Stimulated activated CD8-positive, alpha-beta memory T cell treated with anti-CD3 and anti-CD28 coated beads, Interleukin-15, amount 100 ng/mL, for 24 hours (primary cell): Measurements from ENCODE around the gene FASN.

Source experiments
- DNase-seq: peaks from one replicate; pipeline ENCODE4 v3.0.0-alpha.2; 2020; ENCODE audit warnings: low read depth

Gene FASN

GRCh38 chr17:82076018-82076784, 21.8 kb downstream of the FASN start:
- DNase-seq: no peak

- no peak for DNase-seq
Observed at GRCh38 chr17:82073446-82073845, 24.6 kb downstream of the FASN start.

GRCh38 chr17:82072827-82073226, 25.2 kb downstream of the FASN start:
- no peak for DNase-seq

GRCh38 chr17:82070611-82071010, 27.4 kb downstream of the FASN start:
- no peak for DNase-seq

GRCh38 chr17:82065638-82066303, 32.3 kb downstream of the FASN start, which contains the start of gene DUS1L:
DUS1L (minus strand) TSS chr17:82065804; CDS start chr17:82065059, 745 bp downstream.
- peak; percentile 68 for DNase-seq

- no peak for DNase-seq
Observed at GRCh38 chr17:82065193-82065637, 32.8 kb downstream of the FASN start.

- DNase-seq: no peak
Observed at GRCh38 chr17:82064433-82065192, 33.4 kb downstream of the FASN start.

GRCh38 chr17:82063424-82064415, 34.3 kb downstream of the FASN start:
- no peak for DNase-seq

GRCh38 chr17:82062984-82063368, 35.1 kb downstream of the FASN start:
- no peak for DNase-seq

GRCh38 chr17:82062076-82062983, 35.7 kb downstream of the FASN start:
- no peak for DNase-seq

GRCh38 chr17:82061047-82061925, 36.8 kb downstream of the FASN start:
- DNase-seq: no peak

- DNase-seq: no peak
Observed at GRCh38 chr17:82060614-82061013, 37.4 kb downstream of the FASN start.

GRCh38 chr17:82060001-82060380, 38.0 kb downstream of the FASN start:
- no peak for DNase-seq

GRCh38 chr17:82059272-82060000, 38.6 kb downstream of the FASN start:
- DNase-seq: no peak

- DNase-seq: no peak
Observed at GRCh38 chr17:82058855-82059249, 39.2 kb downstream of the FASN start.

GRCh38 chr17:82058230-82058854, 39.7 kb downstream of the FASN start:
- DNase-seq: no peak

- DNase-seq: no peak
Observed at GRCh38 chr17:82056729-82057621, 41.1 kb downstream of the FASN start.
